ENCODE measurements around the gene SCAPER. TPM values are rescaled to one million over a fixed set of nuclear protein-coding genes. Genes with fewer than 3 reads are reported as not detected.

Gene SCAPER
- total RNA-seq, 2 donors from 2014 or later: 30.9 to 34.7 TPM

- ATAC-seq (replicated peaks in 1 of 2): no peak
- Mint-ChIP-seq H3K27me3 (ENCODE audit: low read depth) (no peaks in the 10 kb centered on the region), H3K4me3 (peak overlapping the region; percentile 86 to 92), H3K9me3 (no peaks in the 10 kb centered on the region), H3K4me1 (ENCODE audit: low read depth) (peaks cover 55% of the 10 kb centered on the region), H3K36me3 (ENCODE audit: insufficient read depth in 2 of 2) (peaks cover 0 to 12% of the 10 kb centered on the region in 2 donors), H3K27ac (peak overlapping the region; percentile 67)
- DNase-seq: no peak
These were observed 27.2 kb upstream of the SCAPER start for GRCh38 chr15:76932135-76932966.

GRCh38 chr15:76931397-76932134 is 26.4 kb upstream of the SCAPER start, which contains the start of gene RCN2:
RCN2 (plus strand) TSS chr15:76931749; CDS start chr15:76931842, 93 bp downstream.
- ATAC-seq (replicated peaks in 1 of 2): peak; percentile 98 to 99
- Mint-ChIP-seq H3K4me3 (peak within 1 kb of the TSS; percentile 86 to 92), H3K27me3 (ENCODE audit: low read depth) (no peaks in the 10 kb centered on the region), H3K9me3 (no peaks in the 10 kb centered on the region), H3K4me1 (ENCODE audit: low read depth) (peaks cover 48% of the 10 kb centered on the region), H3K36me3 (ENCODE audit: insufficient read depth in 2 of 2) (peaks cover 0 to 11% of the 10 kb centered on the region in 2 donors), H3K27ac (peak within 1 kb of the TSS; percentile 95)
- DNase-seq: peak; percentile 96 to 97

- H3K27ac Mint-ChIP-seq: peak overlapping the region; percentile 95
- H3K9me3 Mint-ChIP-seq: no peaks in the 10 kb centered on the region
- H3K27me3 Mint-ChIP-seq (ENCODE audit: low read depth): no peaks in the 10 kb centered on the region
- peak overlapping the region; percentile 86 to 92 for H3K4me3 Mint-ChIP-seq
- peaks cover 48% of the 10 kb centered on the region for H3K4me1 Mint-ChIP-seq (ENCODE audit: low read depth)
- no peak for ATAC-seq (replicated peaks in 1 of 2)
- H3K36me3 Mint-ChIP-seq (ENCODE audit: insufficient read depth in 2 of 2): peaks cover 0 to 11% of the 10 kb centered on the region in 2 donors
- no peak for DNase-seq
These were observed 25.8 kb upstream of the SCAPER start for GRCh38 chr15:76930831-76931396.

- Mint-ChIP-seq H3K4me1 (ENCODE audit: low read depth) (peaks cover 34% of the 10 kb centered on the region), H3K27ac (no peak overlapping the region), H3K27me3 (ENCODE audit: low read depth) (no peaks in the 10 kb centered on the region), H3K36me3 (ENCODE audit: insufficient read depth in 2 of 2) (peaks cover 0 to 4% of the 10 kb centered on the region in 2 donors), H3K4me3 (no peak overlapping the region), H3K9me3 (no peaks in the 10 kb centered on the region)
- ATAC-seq (replicated peaks in 1 of 2): no peak
- DNase-seq: no peak
These were observed 24.0 kb upstream of the SCAPER start for GRCh38 chr15:76929011-76929760.

GRCh38 chr15:76928201-76928600 is 23.1 kb upstream of the SCAPER start:
- Mint-ChIP-seq H3K9me3 (no peaks in the 10 kb centered on the region), H3K4me3 (no peak overlapping the region), H3K4me1 (ENCODE audit: low read depth) (peaks cover 24% of the 10 kb centered on the region), H3K27me3 (ENCODE audit: low read depth) (peaks cover 4% of the 10 kb centered on the region), H3K36me3 (ENCODE audit: insufficient read depth in 2 of 2) (peaks cover 0 to 3% of the 10 kb centered on the region in 2 donors), H3K27ac (no peak overlapping the region)
- DNase-seq (no peak), ATAC-seq (replicated peaks in 1 of 2) (no peak)

GRCh38 chr15:76916369-76916768 is 11.2 kb upstream of the SCAPER start:
- Mint-ChIP-seq H3K9me3 (no peaks in the 10 kb centered on the region), H3K27ac (no peak overlapping the region), H3K4me3 (no peak overlapping the region), H3K27me3 (ENCODE audit: low read depth) (peaks cover 12% of the 10 kb centered on the region), H3K36me3 (ENCODE audit: insufficient read depth in 2 of 2) (no peaks in the 10 kb centered on the region), H3K4me1 (ENCODE audit: low read depth) (no peaks in the 10 kb centered on the region)
- no peak for DNase-seq
- ATAC-seq (replicated peaks in 1 of 2): no peak

GRCh38 chr15:76913737-76914136 is 8.6 kb upstream of the SCAPER start:
- Mint-ChIP-seq H3K9me3 (no peaks in the 10 kb centered on the region), H3K4me3 (no peak overlapping the region), H3K36me3 (ENCODE audit: insufficient read depth in 2 of 2) (no peaks in the 10 kb centered on the region)

GRCh38 chr15:76912430-76912829 is 7.3 kb upstream of the SCAPER start:
- Mint-ChIP-seq H3K36me3 (ENCODE audit: insufficient read depth in 2 of 2) (no peaks in the 10 kb centered on the region), H3K27me3 (ENCODE audit: low read depth) (peaks cover 1% of the 10 kb centered on the region), H3K4me3 (no peak overlapping the region), H3K9me3 (no peaks in the 10 kb centered on the region), H3K4me1 (ENCODE audit: low read depth) (no peaks in the 10 kb centered on the region), H3K27ac (no peak overlapping the region)
- no peak for DNase-seq
- ATAC-seq (replicated peaks in 1 of 2): peak in 1 of 2 donors; percentile 35

More at GRCh38 chr15:76913737-76914136, 8.6 kb upstream of the SCAPER start:
- peaks cover 12% of the 10 kb centered on the region for H3K27me3 Mint-ChIP-seq (ENCODE audit: low read depth)
- H3K27ac Mint-ChIP-seq: no peak overlapping the region
- ATAC-seq (replicated peaks in 1 of 2): no peak
- DNase-seq: no peak
- H3K4me1 Mint-ChIP-seq (ENCODE audit: low read depth): no peaks in the 10 kb centered on the region

GRCh38 chr15:76905855-76906254 is 715 bp upstream of the SCAPER start:
- Mint-ChIP-seq H3K4me3 (peak overlapping the region; percentile 97), H3K4me1 (ENCODE audit: low read depth) (peaks cover 33% of the 10 kb centered on the region), H3K27me3 (ENCODE audit: low read depth) (no peaks in the 10 kb centered on the region), H3K36me3 (ENCODE audit: insufficient read depth in 2 of 2) (no peaks in the 10 kb centered on the region), H3K9me3 (no peaks in the 10 kb centered on the region), H3K27ac (peak overlapping the region; percentile 79)
- no peak for ATAC-seq (replicated peaks in 1 of 2)
- DNase-seq: peak in 1 of 2 donors; percentile 4

GRCh38 chr15:76904461-76905012 is 603 bp downstream of the SCAPER start:
- H3K9me3 Mint-ChIP-seq: peaks cover 0 to 2% of the 10 kb centered on the region in 2 donors
- peak overlapping the region; percentile 97 for H3K4me3 Mint-ChIP-seq
- ATAC-seq (replicated peaks in 1 of 2) (no peak), DNase-seq (peak; percentile 12 to 23)
- no peaks in the 10 kb centered on the region for H3K27me3 Mint-ChIP-seq (ENCODE audit: low read depth)
- no peaks in the 10 kb centered on the region for H3K36me3 Mint-ChIP-seq (ENCODE audit: insufficient read depth in 2 of 2)
- peak overlapping the region; percentile 96 for H3K27ac Mint-ChIP-seq
- H3K4me1 Mint-ChIP-seq (ENCODE audit: low read depth): peaks cover 33% of the 10 kb centered on the region

GRCh38 chr15:76903251-76903681 is 1.9 kb downstream of the SCAPER start:
- Mint-ChIP-seq H3K4me3 (peak overlapping the region; percentile 97), H3K36me3 (ENCODE audit: insufficient read depth in 2 of 2) (no peaks in the 10 kb centered on the region), H3K4me1 (ENCODE audit: low read depth) (peaks cover 33% of the 10 kb centered on the region), H3K9me3 (peaks cover 0 to 3% of the 10 kb centered on the region in 2 donors), H3K27me3 (ENCODE audit: low read depth) (no peaks in the 10 kb centered on the region), H3K27ac (peak overlapping the region; percentile 96)
- ATAC-seq (replicated peaks in 1 of 2) (no peak), DNase-seq (peak in 1 of 2 donors; percentile 6)

GRCh38 chr15:76901965-76902364 is 3.2 kb downstream of the SCAPER start:
- H3K36me3 Mint-ChIP-seq (ENCODE audit: insufficient read depth in 2 of 2): no peaks in the 10 kb centered on the region
- peaks cover 0 to 3% of the 10 kb centered on the region in 2 donors for H3K9me3 Mint-ChIP-seq
- DNase-seq: no peak
- no peaks in the 10 kb centered on the region for H3K27me3 Mint-ChIP-seq (ENCODE audit: low read depth)
- ATAC-seq (replicated peaks in 1 of 2): no peak
- H3K4me3 Mint-ChIP-seq: no peak overlapping the region
- peaks cover 33% of the 10 kb centered on the region for H3K4me1 Mint-ChIP-seq (ENCODE audit: low read depth)
- H3K27ac Mint-ChIP-seq: no peak overlapping the region
